Sigmoid colon (tissue), 4 donors: ENCODE results near the gene COTL1.

ENCODE experiments used
- EP300 ChIP-seq, 4 donors: sonication (generic); formaldehyde crosslinking; IDR thresholded peaks; one replicate each; pipeline ENCODE4 v1.6.1; 2017; ENCODE audit warnings: antibody characterized with exemption in 4 of 4
- TF ChIP-seq, protein P1 (sequence below), 4 experiments: fragments of 450-650 bp in 3 of 4; fragments of 200-600 bp in 1 of 4; IDR thresholded peaks; one replicate each; pipeline ENCODE4 v1.5.1; 2016 to 2019; ENCODE audit warnings: antibody characterized with exemption in 4 of 4, mild to moderate bottlenecking in 3 of 4, moderate library complexity in 2 of 4

DNA sequence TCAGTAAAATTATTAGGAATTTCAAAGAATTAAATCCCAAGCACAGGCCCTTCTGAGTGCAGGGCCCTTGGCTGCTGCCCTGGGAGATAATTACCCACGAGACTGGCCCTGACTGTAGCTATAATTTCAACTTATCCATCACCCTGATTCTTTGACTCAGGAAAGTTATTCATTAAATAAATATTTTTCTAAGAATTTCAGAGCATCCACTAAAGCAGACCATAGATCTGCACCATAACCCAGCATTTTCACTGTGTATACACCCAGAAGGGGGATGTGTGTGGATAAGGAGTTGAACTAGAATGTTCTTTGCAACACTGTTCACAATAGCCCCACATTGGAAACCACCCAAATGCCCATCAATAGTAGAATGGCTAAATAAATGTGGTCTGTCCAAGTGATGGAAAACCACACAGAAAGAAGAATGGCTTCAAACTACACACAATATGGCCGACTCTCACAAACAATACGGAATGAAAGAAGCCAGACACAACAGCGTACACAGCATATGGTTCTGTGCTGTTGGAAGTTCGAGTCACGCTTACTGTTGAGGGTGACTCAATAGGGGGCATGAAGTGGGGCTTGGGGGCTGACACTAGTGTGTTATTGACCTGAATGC, 79.5 kb downstream of the COTL1 start:
- TF ChIP-seq, protein P1, sequence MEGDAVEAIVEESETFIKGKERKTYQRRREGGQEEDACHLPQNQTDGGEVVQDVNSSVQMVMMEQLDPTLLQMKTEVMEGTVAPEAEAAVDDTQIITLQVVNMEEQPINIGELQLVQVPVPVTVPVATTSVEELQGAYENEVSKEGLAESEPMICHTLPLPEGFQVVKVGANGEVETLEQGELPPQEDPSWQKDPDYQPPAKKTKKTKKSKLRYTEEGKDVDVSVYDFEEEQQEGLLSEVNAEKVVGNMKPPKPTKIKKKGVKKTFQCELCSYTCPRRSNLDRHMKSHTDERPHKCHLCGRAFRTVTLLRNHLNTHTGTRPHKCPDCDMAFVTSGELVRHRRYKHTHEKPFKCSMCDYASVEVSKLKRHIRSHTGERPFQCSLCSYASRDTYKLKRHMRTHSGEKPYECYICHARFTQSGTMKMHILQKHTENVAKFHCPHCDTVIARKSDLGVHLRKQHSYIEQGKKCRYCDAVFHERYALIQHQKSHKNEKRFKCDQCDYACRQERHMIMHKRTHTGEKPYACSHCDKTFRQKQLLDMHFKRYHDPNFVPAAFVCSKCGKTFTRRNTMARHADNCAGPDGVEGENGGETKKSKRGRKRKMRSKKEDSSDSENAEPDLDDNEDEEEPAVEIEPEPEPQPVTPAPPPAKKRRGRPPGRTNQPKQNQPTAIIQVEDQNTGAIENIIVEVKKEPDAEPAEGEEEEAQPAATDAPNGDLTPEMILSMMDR (IDR thresholded peaks at IDR 0.05): no peak
- TF ChIP-seq EP300 (IDR thresholded peaks at IDR 0.05): no peak
